ENCODE measurements around the gene SPRR3.

The SPRR3 gene

GRCh38 chr1:152965853-152966252, 35.7 kb upstream of the SPRR3 start:
- Histone ChIP-seq H3K9me3 (ENCODE audit: control insufficient read depth, insufficient read depth, low read length) (no peaks in the 10 kb centered on the region), H3K27ac (ENCODE audit: low read length) (no peak overlapping the region), H3K4me3 (ENCODE audit: low read length) (no peak overlapping the region), H3K27me3 (ENCODE audit: control insufficient read depth, insufficient read depth, low read length) (no peaks in the 10 kb centered on the region), H3K36me3 (ENCODE audit: control insufficient read depth, insufficient read depth, low read length) (no peaks in the 10 kb centered on the region), H3K4me1 (ENCODE audit: control insufficient read depth, insufficient read depth, low read length) (no peaks in the 10 kb centered on the region)
- no peak for DNase-seq (ENCODE audit: low read depth, low spot score)
- WGBS (ENCODE audit: insufficient coverage, insufficient read length), result no CpG with 5 or more reads among the region's 4 CpGs

DNA sequence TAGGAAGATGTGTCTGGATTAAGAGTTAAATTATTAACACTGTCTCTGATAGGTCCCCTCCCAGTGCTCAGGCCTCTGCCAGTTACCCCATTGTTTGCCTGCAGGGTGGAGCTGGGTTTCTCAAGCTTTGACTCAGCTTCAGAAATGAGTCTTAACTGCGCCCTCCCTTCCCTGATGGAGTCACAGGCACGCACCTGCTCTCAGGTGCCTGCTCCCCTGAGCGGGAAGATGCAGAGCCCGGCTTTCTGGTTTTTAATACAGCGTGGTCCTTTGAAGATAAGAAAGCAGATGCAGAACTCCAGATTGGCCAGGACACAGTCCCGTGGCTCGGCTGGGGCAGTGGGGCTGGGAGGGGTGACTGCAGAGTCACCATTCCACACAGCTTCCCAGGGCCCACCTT, 34.3 kb upstream of the SPRR3 start:
- Histone ChIP-seq H3K4me1 (ENCODE audit: control insufficient read depth, insufficient read depth, low read length) (no peaks in the 10 kb centered on the region), H3K27ac (ENCODE audit: low read length) (no peak overlapping the region), H3K36me3 (ENCODE audit: control insufficient read depth, insufficient read depth, low read length) (no peaks in the 10 kb centered on the region), H3K9me3 (ENCODE audit: control insufficient read depth, insufficient read depth, low read length) (no peaks in the 10 kb centered on the region), H3K4me3 (ENCODE audit: low read length) (no peak overlapping the region), H3K27me3 (ENCODE audit: control insufficient read depth, insufficient read depth, low read length) (no peaks in the 10 kb centered on the region)
- no CpG with 5 or more reads among the region's 7 CpGs for WGBS (ENCODE audit: insufficient coverage, insufficient read length)
- no peak for DNase-seq (ENCODE audit: low read depth, low spot score)

- no peak overlapping the region for H3K27ac ChIP-seq (ENCODE audit: low read length)
- DNase-seq (ENCODE audit: low read depth, low spot score), result no peak
- no peak overlapping the region for H3K4me3 ChIP-seq (ENCODE audit: low read length)
- H3K4me1 ChIP-seq (ENCODE audit: control insufficient read depth, insufficient read depth, low read length), result no peaks in the 10 kb centered on the region
- H3K9me3 ChIP-seq (ENCODE audit: control insufficient read depth, insufficient read depth, low read length), result no peaks in the 10 kb centered on the region
- no peaks in the 10 kb centered on the region for H3K27me3 ChIP-seq (ENCODE audit: control insufficient read depth, insufficient read depth, low read length)
- WGBS (ENCODE audit: insufficient coverage, insufficient read length), result no CpG with 5 or more reads among the region's 2 CpGs
- H3K36me3 ChIP-seq (ENCODE audit: control insufficient read depth, insufficient read depth, low read length), result no peaks in the 10 kb centered on the region
These were observed 33.3 kb upstream of the SPRR3 start for GRCh38 chr1:152968248-152968647.

GRCh38 chr1:152969036-152969435, 32.5 kb upstream of the SPRR3 start:
- Histone ChIP-seq H3K27ac (ENCODE audit: low read length) (no peak overlapping the region), H3K36me3 (ENCODE audit: control insufficient read depth, insufficient read depth, low read length) (no peaks in the 10 kb centered on the region), H3K27me3 (ENCODE audit: control insufficient read depth, insufficient read depth, low read length) (no peaks in the 10 kb centered on the region), H3K4me3 (ENCODE audit: low read length) (no peak overlapping the region), H3K4me1 (ENCODE audit: control insufficient read depth, insufficient read depth, low read length) (no peaks in the 10 kb centered on the region), H3K9me3 (ENCODE audit: control insufficient read depth, insufficient read depth, low read length) (no peaks in the 10 kb centered on the region)
- WGBS (ENCODE audit: insufficient coverage, insufficient read length), result no CpG with 5 or more reads among the region's 2 CpGs
- no peak for DNase-seq (ENCODE audit: low read depth, low spot score)

- Histone ChIP-seq H3K36me3 (ENCODE audit: control insufficient read depth, insufficient read depth, low read length) (no peaks in the 10 kb centered on the region), H3K4me3 (ENCODE audit: low read length) (no peak within 1 kb of the TSS), H3K9me3 (ENCODE audit: control insufficient read depth, insufficient read depth, low read length) (no peaks in the 10 kb centered on the region), H3K4me1 (ENCODE audit: control insufficient read depth, insufficient read depth, low read length) (no peaks in the 10 kb centered on the region), H3K27me3 (ENCODE audit: control insufficient read depth, insufficient read depth, low read length) (no peaks in the 10 kb centered on the region), H3K27ac (ENCODE audit: low read length) (no peak within 1 kb of the TSS)
- no CpG with 5 or more reads among the region's 6 CpGs for WGBS (ENCODE audit: insufficient coverage, insufficient read length)
- DNase-seq (ENCODE audit: low read depth, low spot score), result no peak
These were observed 31.1 kb upstream of the SPRR3 start, which contains the start of gene SPRR4 for GRCh38 chr1:152970495-152970894. SPRR4 (plus strand) TSS chr1:152970648; CDS start chr1:152971891, 1,243 bp downstream.

GRCh38 chr1:152972196-152972886, 29.2 kb upstream of the SPRR3 start:
- Histone ChIP-seq H3K36me3 (ENCODE audit: control insufficient read depth, insufficient read depth, low read length) (no peaks in the 10 kb centered on the region), H3K4me3 (ENCODE audit: low read length) (no peak overlapping the region), H3K9me3 (ENCODE audit: control insufficient read depth, insufficient read depth, low read length) (no peaks in the 10 kb centered on the region), H3K4me1 (ENCODE audit: control insufficient read depth, insufficient read depth, low read length) (no peaks in the 10 kb centered on the region), H3K27ac (ENCODE audit: low read length) (no peak overlapping the region), H3K27me3 (ENCODE audit: control insufficient read depth, insufficient read depth, low read length) (no peaks in the 10 kb centered on the region)
- no peak for DNase-seq (ENCODE audit: low read depth, low spot score)
- WGBS (ENCODE audit: insufficient coverage, insufficient read length), result no CpG with 5 or more reads among the region's 4 CpGs

DNA sequence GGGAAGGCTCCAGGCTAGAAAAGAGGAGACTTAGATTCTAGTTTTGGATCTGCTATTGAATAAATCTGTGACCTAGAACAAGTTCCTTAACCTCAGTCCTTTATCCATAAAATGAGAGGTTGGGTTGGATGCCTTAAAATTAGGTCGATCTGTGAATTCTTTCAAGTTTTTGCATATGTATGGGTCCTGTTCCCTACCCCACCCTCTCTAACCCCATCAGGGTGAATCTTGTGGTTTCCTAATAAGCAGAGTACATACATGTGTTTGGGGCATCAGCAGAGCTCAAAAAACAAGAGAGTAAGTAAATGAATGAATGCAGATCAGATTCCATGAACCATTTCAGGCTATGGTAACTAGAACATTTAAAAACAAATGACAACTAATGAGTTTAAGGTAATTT, 24.9 kb upstream of the SPRR3 start:
- Histone ChIP-seq H3K9me3 (ENCODE audit: control insufficient read depth, insufficient read depth, low read length) (no peaks in the 10 kb centered on the region), H3K27me3 (ENCODE audit: control insufficient read depth, insufficient read depth, low read length) (no peaks in the 10 kb centered on the region), H3K4me3 (ENCODE audit: low read length) (no peak overlapping the region), H3K27ac (ENCODE audit: low read length) (no peak overlapping the region), H3K4me1 (ENCODE audit: control insufficient read depth, insufficient read depth, low read length) (no peaks in the 10 kb centered on the region), H3K36me3 (ENCODE audit: control insufficient read depth, insufficient read depth, low read length) (no peaks in the 10 kb centered on the region)
- no peak for DNase-seq (ENCODE audit: low read depth, low spot score)
- no CpG with 5 or more reads among the region's 1 CpG for WGBS (ENCODE audit: insufficient coverage, insufficient read length)

DNA sequence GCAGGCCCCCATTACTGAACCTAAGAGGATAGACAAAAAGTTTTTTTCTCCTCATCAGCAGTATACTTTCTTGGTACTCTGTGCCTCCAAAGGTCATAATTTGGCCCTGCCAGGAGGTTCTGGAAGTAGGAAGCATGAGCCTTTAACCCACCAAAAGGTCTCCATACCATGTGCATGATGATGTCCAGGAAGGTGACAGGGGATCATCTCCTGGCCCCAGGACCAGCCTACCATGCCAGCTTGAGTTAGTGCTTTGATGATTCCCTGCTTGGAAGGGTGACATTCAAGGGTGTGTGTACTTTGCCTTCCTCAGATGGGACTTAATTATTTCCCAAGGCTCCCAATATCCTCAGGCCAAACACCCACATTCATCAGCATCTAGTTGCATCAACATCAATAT, 23.9 kb upstream of the SPRR3 start:
- Histone ChIP-seq H3K27me3 (ENCODE audit: control insufficient read depth, insufficient read depth, low read length) (no peaks in the 10 kb centered on the region), H3K9me3 (ENCODE audit: control insufficient read depth, insufficient read depth, low read length) (no peaks in the 10 kb centered on the region), H3K36me3 (ENCODE audit: control insufficient read depth, insufficient read depth, low read length) (no peaks in the 10 kb centered on the region), H3K27ac (ENCODE audit: low read length) (no peak overlapping the region), H3K4me1 (ENCODE audit: control insufficient read depth, insufficient read depth, low read length) (no peaks in the 10 kb centered on the region), H3K4me3 (ENCODE audit: low read length) (no peak overlapping the region)
- DNase-seq (ENCODE audit: low read depth, low spot score), result no peak

GRCh38 chr1:152980676-152981075, 20.9 kb upstream of the SPRR3 start:
- WGBS (ENCODE audit: insufficient coverage, insufficient read length), result no CpG with 5 or more reads among the region's 1 CpG
- no peak overlapping the region for H3K4me3 ChIP-seq (ENCODE audit: low read length)
- no peaks in the 10 kb centered on the region for H3K9me3 ChIP-seq (ENCODE audit: control insufficient read depth, insufficient read depth, low read length)
- DNase-seq (ENCODE audit: low read depth, low spot score), result no peak
- H3K36me3 ChIP-seq (ENCODE audit: control insufficient read depth, insufficient read depth, low read length), result no peaks in the 10 kb centered on the region
- H3K27ac ChIP-seq (ENCODE audit: low read length), result no peak overlapping the region
- no peaks in the 10 kb centered on the region for H3K27me3 ChIP-seq (ENCODE audit: control insufficient read depth, insufficient read depth, low read length)
- no peaks in the 10 kb centered on the region for H3K4me1 ChIP-seq (ENCODE audit: control insufficient read depth, insufficient read depth, low read length)

- no peak for DNase-seq (ENCODE audit: low read depth, low spot score)
- H3K27me3 ChIP-seq (ENCODE audit: control insufficient read depth, insufficient read depth, low read length), result no peaks in the 10 kb centered on the region
- no peaks in the 10 kb centered on the region for H3K36me3 ChIP-seq (ENCODE audit: control insufficient read depth, insufficient read depth, low read length)
- H3K27ac ChIP-seq (ENCODE audit: low read length), result no peak overlapping the region
- no peaks in the 10 kb centered on the region for H3K4me1 ChIP-seq (ENCODE audit: control insufficient read depth, insufficient read depth, low read length)
- WGBS (ENCODE audit: insufficient coverage, insufficient read length), result no CpG with 5 or more reads among the region's 6 CpGs
- no peak overlapping the region for H3K4me3 ChIP-seq (ENCODE audit: low read length)
- no peaks in the 10 kb centered on the region for H3K9me3 ChIP-seq (ENCODE audit: control insufficient read depth, insufficient read depth, low read length)
These were observed 20.2 kb upstream of the SPRR3 start for GRCh38 chr1:152981146-152981871.

- H3K4me3 ChIP-seq (ENCODE audit: low read length), result no peak overlapping the region
- H3K36me3 ChIP-seq (ENCODE audit: control insufficient read depth, insufficient read depth, low read length), result no peaks in the 10 kb centered on the region
- H3K27ac ChIP-seq (ENCODE audit: low read length), result no peak overlapping the region
- H3K4me1 ChIP-seq (ENCODE audit: control insufficient read depth, insufficient read depth, low read length), result no peaks in the 10 kb centered on the region
- DNase-seq (ENCODE audit: low read depth, low spot score), result no peak
- WGBS (ENCODE audit: insufficient coverage, insufficient read length), result no CpG with 5 or more reads among the region's 4 CpGs
- H3K27me3 ChIP-seq (ENCODE audit: control insufficient read depth, insufficient read depth, low read length), result no peaks in the 10 kb centered on the region
- H3K9me3 ChIP-seq (ENCODE audit: control insufficient read depth, insufficient read depth, low read length), result no peaks in the 10 kb centered on the region
These were observed 19.5 kb upstream of the SPRR3 start for GRCh38 chr1:152982076-152982475.

Data from iPS DF 6.9 (cell line).